ENCODE data around the gene CASTOR1. TPM values are rescaled to one million over a fixed set of nuclear protein-coding genes. Genes with fewer than 3 reads are reported as not detected.

CASTOR1 gene
- polyA plus RNA-seq, 1 experiment: 12.0 TPM

DNA sequence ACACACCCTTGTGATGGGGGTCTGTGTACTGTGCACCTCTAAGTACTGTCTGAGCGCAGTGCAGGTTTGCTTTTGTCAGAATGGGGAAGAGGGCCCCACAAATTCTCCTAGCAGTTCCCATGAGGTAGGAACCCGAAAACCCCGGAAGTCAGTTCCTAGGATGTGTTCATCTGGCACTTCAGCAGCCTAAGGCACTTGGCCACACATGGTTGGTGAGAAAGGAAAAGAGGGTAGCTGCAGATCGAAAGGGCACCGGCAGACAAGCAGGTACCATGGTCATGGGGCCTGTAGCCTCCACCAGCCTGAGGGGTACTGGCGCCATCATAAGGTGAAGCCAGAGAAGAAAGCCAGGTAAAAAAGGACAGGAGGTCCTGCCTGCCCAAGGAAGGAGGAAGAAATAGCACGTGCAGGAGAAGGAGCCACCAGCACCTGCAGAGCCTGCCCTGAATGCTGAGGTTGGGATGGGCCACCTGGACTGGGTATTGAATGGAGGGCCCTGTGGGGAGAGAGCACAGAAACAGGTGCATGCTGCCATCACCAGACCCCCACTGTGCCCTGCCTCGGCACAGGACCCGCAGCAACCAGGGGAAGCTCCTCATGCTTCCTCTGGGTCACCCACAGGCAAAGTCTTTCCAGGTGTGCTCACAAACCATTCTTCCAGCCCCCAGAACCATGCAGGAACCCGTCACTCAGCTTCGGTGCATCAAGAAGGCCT is 8.1 kb upstream of the CASTOR1 start:
- H3K27ac ChIP-seq (ENCODE audit: low read depth, low read length): no peak overlapping the region
- no peak for DNase-seq (ENCODE audit: low read depth, low spot score)
- H3K9me3 ChIP-seq (ENCODE audit: control insufficient read depth, insufficient read depth, low read length): no peaks in the 10 kb centered on the region
- no peak overlapping the region for H3K4me3 ChIP-seq (ENCODE audit: low read depth, low read length)
- ChIA-PET CTCF (no interaction called here), POLR2A (no interaction called here)
- TF ChIP-seq, protein P1, sequence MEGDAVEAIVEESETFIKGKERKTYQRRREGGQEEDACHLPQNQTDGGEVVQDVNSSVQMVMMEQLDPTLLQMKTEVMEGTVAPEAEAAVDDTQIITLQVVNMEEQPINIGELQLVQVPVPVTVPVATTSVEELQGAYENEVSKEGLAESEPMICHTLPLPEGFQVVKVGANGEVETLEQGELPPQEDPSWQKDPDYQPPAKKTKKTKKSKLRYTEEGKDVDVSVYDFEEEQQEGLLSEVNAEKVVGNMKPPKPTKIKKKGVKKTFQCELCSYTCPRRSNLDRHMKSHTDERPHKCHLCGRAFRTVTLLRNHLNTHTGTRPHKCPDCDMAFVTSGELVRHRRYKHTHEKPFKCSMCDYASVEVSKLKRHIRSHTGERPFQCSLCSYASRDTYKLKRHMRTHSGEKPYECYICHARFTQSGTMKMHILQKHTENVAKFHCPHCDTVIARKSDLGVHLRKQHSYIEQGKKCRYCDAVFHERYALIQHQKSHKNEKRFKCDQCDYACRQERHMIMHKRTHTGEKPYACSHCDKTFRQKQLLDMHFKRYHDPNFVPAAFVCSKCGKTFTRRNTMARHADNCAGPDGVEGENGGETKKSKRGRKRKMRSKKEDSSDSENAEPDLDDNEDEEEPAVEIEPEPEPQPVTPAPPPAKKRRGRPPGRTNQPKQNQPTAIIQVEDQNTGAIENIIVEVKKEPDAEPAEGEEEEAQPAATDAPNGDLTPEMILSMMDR (IDR thresholded peaks at IDR 0.05; ENCODE audit: low read depth, low read length): no peak
- no peaks in the 10 kb centered on the region for H3K27me3 ChIP-seq (ENCODE audit: control insufficient read depth, insufficient read depth, low read length)

DNA sequence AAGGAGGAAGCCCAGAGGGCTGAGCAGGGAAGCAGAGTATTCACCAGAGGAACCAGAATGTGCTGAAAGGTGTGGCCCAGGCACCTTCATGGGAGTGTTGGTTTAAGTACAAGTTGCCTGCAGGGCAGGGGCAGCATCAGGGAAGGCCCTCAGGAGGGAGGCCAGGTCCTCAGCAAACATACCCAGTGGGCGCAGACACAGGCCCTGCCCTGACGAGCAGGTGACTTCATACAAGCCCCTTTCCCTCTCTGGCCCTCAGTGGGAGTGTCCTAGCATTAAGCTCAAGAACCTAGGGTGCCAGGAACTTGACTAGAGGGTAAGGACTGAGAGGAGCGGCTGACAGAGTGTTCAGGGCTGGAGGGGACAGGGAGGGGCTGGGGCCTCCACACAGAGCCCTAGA is 7.5 kb upstream of the CASTOR1 start:
- POLR2A ChIA-PET: no interaction called here
- DNase-seq (ENCODE audit: low read depth, low spot score): no peak
- CTCF ChIA-PET: no interaction called here
- Histone ChIP-seq H3K27me3 (ENCODE audit: control insufficient read depth, insufficient read depth, low read length) (no peaks in the 10 kb centered on the region), H3K27ac (ENCODE audit: low read depth, low read length) (no peak overlapping the region), H3K9me3 (ENCODE audit: control insufficient read depth, insufficient read depth, low read length) (no peaks in the 10 kb centered on the region), H3K4me3 (ENCODE audit: low read depth, low read length) (no peak overlapping the region)
- TF ChIP-seq, protein P1 (IDR thresholded peaks at IDR 0.05; ENCODE audit: low read depth, low read length): no peak

DNA sequence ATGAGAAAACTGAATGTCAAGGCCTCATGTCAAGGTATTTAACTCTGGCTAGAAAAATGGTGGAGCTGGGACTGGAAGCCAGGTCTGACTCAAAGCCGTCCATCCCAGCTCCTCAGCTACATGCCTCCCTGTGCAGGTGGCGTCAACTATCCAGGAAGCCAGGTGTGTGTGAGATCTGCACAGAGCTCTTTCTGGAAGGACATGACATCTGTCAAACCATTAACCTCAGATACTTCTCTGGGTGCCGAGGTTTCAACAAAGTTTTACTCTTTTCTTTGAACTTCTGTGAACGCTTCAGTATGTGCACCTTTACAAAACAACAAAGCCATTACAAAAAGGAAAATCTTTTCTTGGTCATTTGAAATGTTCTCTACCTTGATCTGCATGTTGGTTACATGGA is 7.0 kb upstream of the CASTOR1 start:
- Histone ChIP-seq H3K27ac (ENCODE audit: low read depth, low read length) (no peak overlapping the region), H3K27me3 (ENCODE audit: control insufficient read depth, insufficient read depth, low read length) (no peaks in the 10 kb centered on the region), H3K9me3 (ENCODE audit: control insufficient read depth, insufficient read depth, low read length) (no peaks in the 10 kb centered on the region), H3K4me3 (ENCODE audit: low read depth, low read length) (no peak overlapping the region)
- ChIA-PET CTCF (no interaction called here), POLR2A (no interaction called here)
- TF ChIP-seq, protein P1 (IDR thresholded peaks at IDR 0.05; ENCODE audit: low read depth, low read length): no peak
- DNase-seq (ENCODE audit: low read depth, low spot score): no peak

DNA sequence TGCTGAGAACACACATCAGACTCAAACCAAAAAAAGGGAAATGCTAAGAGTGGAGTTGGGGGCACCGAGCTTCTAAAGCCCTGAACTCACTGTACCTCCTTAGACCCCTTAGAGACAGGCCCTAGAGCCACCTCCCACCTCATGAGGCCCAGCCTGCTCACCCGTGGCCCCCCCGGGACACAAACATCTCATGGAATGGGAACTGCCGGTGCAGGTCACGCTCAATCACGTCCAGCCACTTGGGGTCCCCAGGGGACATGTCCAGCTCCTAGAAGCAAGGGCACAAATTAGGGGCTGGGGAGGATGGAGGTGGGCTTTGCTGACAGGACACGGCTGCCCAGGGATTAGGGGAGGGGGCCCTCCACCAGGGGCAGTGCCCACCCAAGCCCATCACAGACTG is 6.3 kb upstream of the CASTOR1 start:
- no peak overlapping the region for H3K4me3 ChIP-seq (ENCODE audit: low read depth, low read length)
- DNase-seq (ENCODE audit: low read depth, low spot score): no peak
- ChIA-PET POLR2A (no interaction called here), CTCF (no interaction called here)
- H3K27ac ChIP-seq (ENCODE audit: low read depth, low read length): no peak overlapping the region
- no peaks in the 10 kb centered on the region for H3K9me3 ChIP-seq (ENCODE audit: control insufficient read depth, insufficient read depth, low read length)
- H3K27me3 ChIP-seq (ENCODE audit: control insufficient read depth, insufficient read depth, low read length): no peaks in the 10 kb centered on the region
- TF ChIP-seq, protein P1 (IDR thresholded peaks at IDR 0.05; ENCODE audit: low read depth, low read length): no peak

DNA sequence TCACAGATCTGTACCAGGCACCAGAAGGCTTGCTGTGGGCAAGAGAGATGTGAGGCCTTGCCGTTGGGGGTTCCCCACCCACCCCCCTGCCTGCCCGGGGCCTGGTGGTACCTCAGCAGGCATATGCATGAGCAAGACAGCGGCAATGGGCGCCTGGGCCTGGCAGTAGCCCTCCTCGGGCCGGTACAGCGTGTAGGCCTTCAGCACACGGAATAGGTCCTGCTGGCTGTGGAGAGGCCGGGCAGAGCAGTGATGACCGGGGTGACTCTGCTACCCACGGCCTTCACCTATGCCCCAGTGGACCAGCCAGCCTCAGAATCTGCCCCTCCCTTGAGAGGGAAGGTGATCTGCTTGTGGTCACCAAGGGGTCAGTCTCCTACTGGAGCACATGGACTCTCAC is 5.5 kb upstream of the CASTOR1 start:
- DNase-seq (ENCODE audit: low read depth, low spot score): no peak
- Histone ChIP-seq H3K9me3 (ENCODE audit: control insufficient read depth, insufficient read depth, low read length) (no peaks in the 10 kb centered on the region), H3K4me3 (ENCODE audit: low read depth, low read length) (no peak overlapping the region), H3K27me3 (ENCODE audit: control insufficient read depth, insufficient read depth, low read length) (no peaks in the 10 kb centered on the region), H3K27ac (ENCODE audit: low read depth, low read length) (no peak overlapping the region)
- POLR2A ChIA-PET: no interaction called here
- TF ChIP-seq, protein P1 (IDR thresholded peaks at IDR 0.05; ENCODE audit: low read depth, low read length): no peak
- CTCF ChIA-PET: no interaction called here
